PFSK-1 (cell line): ENCODE data around the gene USP43.

Experiments used
- FOXP2 ChIP-seq: optimal IDR thresholded peaks from 2 replicates; pipeline ENCODE3; 2011; ENCODE audit warnings: borderline replicate concordance, control low read depth, inconsistent platforms; ENCODE audit not compliant: insufficient read depth; ENCODE audit errors: extremely low read length, extremely low read depth
- POLR2AphosphoS5 ChIP-seq: IDR thresholded peaks from 2 replicates; pipeline ENCODE4 v1.6.1; 2012; ENCODE audit warnings: low read depth, mild to moderate bottlenecking, control low read depth, low read length, moderate library complexity
- REST ChIP-seq, 2 experiments: IDR thresholded peaks; 2 replicates each; pipeline versions ENCODE4 v1.6.1 to v1.8.0; 2011 to 2012; ENCODE audit warnings: low read depth in 2 of 2, low read length in 2 of 2, control low read depth in 1 of 2, inconsistent platforms in 1 of 2, mild to moderate bottlenecking in 1 of 2, moderate library complexity in 1 of 2; ENCODE audit not compliant: insufficient read depth in 1 of 2
- SIN3A ChIP-seq: IDR thresholded peaks from 2 replicates; pipeline ENCODE4 v1.6.1; 2012; ENCODE audit warnings: mild to moderate bottlenecking, low read length, moderate library complexity, borderline replicate concordance; ENCODE audit not compliant: insufficient read depth
- TAF1 ChIP-seq: IDR thresholded peaks from 2 replicates; pipeline ENCODE4 v1.6.1; 2012; ENCODE audit warnings: low read length, control low read depth, borderline replicate concordance; ENCODE audit not compliant: insufficient read depth

The USP43 gene

GRCh38 chr17:9729034-9729650 is 83.8 kb downstream of the USP43 start:
- TF ChIP-seq FOXP2 (no peak), REST (IDR thresholded peaks at IDR 0.05; ENCODE audit: insufficient read depth in 1 of 2, low read depth in 2 of 2, low read length in 2 of 2) (no peak), POLR2AphosphoS5 (no peak), TAF1 (no peak), SIN3A (no peak)

- TF ChIP-seq SIN3A: no peak
- TF ChIP-seq TAF1: no peak
- TF ChIP-seq REST (IDR thresholded peaks at IDR 0.05; ENCODE audit: insufficient read depth in 1 of 2, low read depth in 2 of 2, low read length in 2 of 2): no peak
- TF ChIP-seq POLR2AphosphoS5: no peak
- TF ChIP-seq FOXP2: no peak
Measured at GRCh38 chr17:9729735-9730420, 84.6 kb downstream of the USP43 start.

GRCh38 chr17:9750524-9750923 is 105.2 kb downstream of the USP43 start:
- TF ChIP-seq TAF1: no peak
- TF ChIP-seq REST (IDR thresholded peaks at IDR 0.05; ENCODE audit: insufficient read depth in 1 of 2, low read depth in 2 of 2, low read length in 2 of 2): peak; percentile 29 to 75; a peak in 3 of 4 replicates
- peak; percentile 92 for TF ChIP-seq FOXP2
- TF ChIP-seq POLR2AphosphoS5: peak; percentile 87
- TF ChIP-seq SIN3A: peak; percentile 94; the same call in 1 of the 2 replicates

- TF ChIP-seq POLR2AphosphoS5 (no peak), TAF1 (no peak), REST (IDR thresholded peaks at IDR 0.05; ENCODE audit: insufficient read depth in 1 of 2, low read depth in 2 of 2, low read length in 2 of 2) (no peak), FOXP2 (no peak), SIN3A (no peak)
Measured at GRCh38 chr17:9755083-9755482, 109.8 kb downstream of the USP43 start.
